ENCODE data around the gene WDR38. TPM values are rescaled to one million over a fixed set of nuclear protein-coding genes. Genes with fewer than 3 reads are reported as not detected.

Gene WDR38
- total and polyA plus RNA-seq, 2 of the 13 experiments (the other 11 are each of a cell fraction or from before 2014, with no cell fraction given): not detected

GRCh38 chr9:124861342-124862229, 8.3 kb downstream of the WDR38 start, which contains the start of the genes ARPC5L and RPL35 (continued):
- TF ChIP-seq CEBPZ (IDR thresholded peaks at IDR 0.05; ENCODE audit: low read length) (no peak), ATF3 (CRISPR knock-in tag; IDR thresholded peaks at IDR 0.05) (no peak), ZFP91 (CRISPR knock-in tag; IDR thresholded peaks at IDR 0.05; ENCODE audit: borderline replicate concordance) (peak; percentile 88; the same call in 1 of the 2 replicates), ATF7 (IDR thresholded peaks at IDR 0.05) (peak; percentile 44; the same call in 1 of the 2 replicates), ATF7 (CRISPR knock-in tag; IDR thresholded peaks at IDR 0.05) (peak; percentile 41; the same call in 1 of the 2 replicates), ZNF766 (CRISPR knock-in tag; IDR thresholded peaks at IDR 0.05; ENCODE audit: borderline replicate concordance) (0 out of 2 replicates have a peak, but pooled peaks have one; percentile 25), MYC (CRISPR knock-in tag; IDR thresholded peaks at IDR 0.05; ENCODE audit: borderline replicate concordance) (peak; percentile 98), SP4 (CRISPR knock-in tag; IDR thresholded peaks at IDR 0.05) (peak; percentile 98), ZBTB37 (CRISPR knock-in tag; IDR thresholded peaks at IDR 0.05) (no peak), EEA1 (CRISPR knock-in tag; IDR thresholded peaks at IDR 0.05; ENCODE audit: borderline replicate concordance) (peak; percentile 96), SOX5 (CRISPR knock-in tag; IDR thresholded peaks at IDR 0.05; ENCODE audit: borderline replicate concordance) (peak; percentile 17; the same call in 1 of the 2 replicates), GTF2F1 (IDR thresholded peaks at IDR 0.05; ENCODE audit: low read length) (0 out of 2 replicates have a peak, but pooled peaks have one; percentile 17), ZSCAN12 (CRISPR knock-in tag; IDR thresholded peaks at IDR 0.05) (peak; percentile 94), RXRA (CRISPR knock-in tag; IDR thresholded peaks at IDR 0.05) (peak; percentile 50), SMYD3 (CRISPR knock-in tag; IDR thresholded peaks at IDR 0.05) (no peak), DMTF1 (CRISPR knock-in tag; IDR thresholded peaks at IDR 0.05) (no peak), FOSL1 (CRISPR knock-in tag; IDR thresholded peaks at IDR 0.05; ENCODE audit: borderline replicate concordance) (peak; percentile 35; the same call in 1 of the 2 replicates), ZNF773 (CRISPR knock-in tag; IDR thresholded peaks at IDR 0.05; ENCODE audit: borderline replicate concordance) (no peak), CCDC6 (CRISPR knock-in tag; IDR thresholded peaks at IDR 0.05) (peak; percentile 81)
